Uterus (tissue), 4 donors: ENCODE results near the gene BCL11B. TPM values are rescaled to one million over a fixed set of nuclear protein-coding genes. Genes with fewer than 3 reads are reported as not detected.

Source experiments
- DNase-seq, 2 donors: peaks; one replicate each; pipeline ENCODE4 v3.0.0-alpha.2; 2019 to 2020
- H3K27ac ChIP-seq, 2 donors: fragments of 200-600 bp; sonication (generic); 1 replicate in 1 of 2; 2 replicates in 1 of 2; pipeline ENCODE4 v1.5.1; 2016 to 2018
- H3K27me3 ChIP-seq, 2 donors: fragments of 200-600 bp; sonication (generic); one replicate each; pipeline ENCODE4 v1.5.1; 2018 to 2019; ENCODE audit warnings: control low read depth in 1 of 2
- H3K36me3 ChIP-seq, 2 donors: fragments of 200-600 bp; sonication (generic); one replicate each; pipeline ENCODE4 v1.5.1; 2019; ENCODE audit warnings: control low read depth in 1 of 2
- H3K4me1 ChIP-seq, 2 donors: fragments of 200-600 bp; sonication (generic); one replicate each; pipeline ENCODE4 v1.5.1; 2018 to 2019; ENCODE audit warnings: control low read depth in 1 of 2
- H3K4me3 ChIP-seq, 2 donors: fragments of 200-600 bp; sonication (generic); 1 replicate in 1 of 2; 2 replicates in 1 of 2; pipeline ENCODE4 v1.5.1; 2018 to 2019; ENCODE audit warnings: mild to moderate bottlenecking in 1 of 2
- H3K9me3 ChIP-seq, 2 donors: fragments of 200-600 bp; sonication (generic); one replicate each; pipeline ENCODE4 v1.5.1; 2019; ENCODE audit warnings: control low read depth in 1 of 2
- POLR2A ChIP-seq, 2 donors: fragments of 450-650 bp; IDR thresholded peaks; one replicate each; pipeline ENCODE4 v1.6.1; 2016; ENCODE audit warnings: antibody characterized with exemption in 2 of 2, mild to moderate bottlenecking in 1 of 2, moderate library complexity in 1 of 2
- intact Hi-C: fragments of 100-400 bp; cut with DNase I; formaldehyde crosslinking; loops from one replicate; pipeline ENCODE4 v1.15.1; 2023; ENCODE audit warnings: low total_unique reads
- total RNA-seq, 4 donors: library from RNA; depleted of rRNA in 3 of 4; stranded (reverse); fragments of >200 nt in 3 of 4; gene quantifications; one replicate each; pipeline versions ENCODE4 v1.1.0 to v1.2.4, GENCODE V29; 2014 to 2023
- TF ChIP-seq, protein P1 (sequence below), 4 experiments: fragments of 200-600 bp in 2 of 4; fragments of 450-650 bp in 2 of 4; sonication (generic) in 2 of 4; IDR thresholded peaks; one replicate each; pipeline ENCODE4 v1.5.1; 2016 to 2019; ENCODE audit warnings: antibody characterized with exemption in 4 of 4, mild to moderate bottlenecking in 2 of 4, moderate library complexity in 1 of 4
- donor health status: DM: yes; HTN: yes; CAD: no.

The BCL11B gene
- total RNA-seq, 4 donors from 2014 or later: 0.29 to 0.55 (median 0.46) TPM; not detected in 1

DNA sequence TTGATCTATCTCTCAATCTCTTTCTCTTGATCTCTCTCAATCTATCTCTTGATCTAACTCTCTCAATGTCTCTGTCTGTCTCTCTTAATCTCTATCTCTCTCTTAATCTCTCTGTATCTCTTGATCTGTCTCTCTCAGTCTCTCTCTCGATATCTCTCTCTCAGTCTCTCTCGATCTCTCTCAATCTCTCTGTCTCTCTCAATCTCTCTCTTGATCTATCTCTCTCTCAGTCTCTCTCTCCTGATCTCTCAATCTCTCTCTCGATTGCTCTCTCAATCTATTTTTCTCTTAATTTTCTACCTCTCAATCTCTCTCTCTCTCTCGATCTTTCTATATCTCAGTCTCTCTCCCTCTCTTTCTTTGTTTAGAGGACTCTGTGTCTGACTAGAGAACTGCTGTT is 126.7 kb downstream of the BCL11B start:
- TF ChIP-seq, protein P1, sequence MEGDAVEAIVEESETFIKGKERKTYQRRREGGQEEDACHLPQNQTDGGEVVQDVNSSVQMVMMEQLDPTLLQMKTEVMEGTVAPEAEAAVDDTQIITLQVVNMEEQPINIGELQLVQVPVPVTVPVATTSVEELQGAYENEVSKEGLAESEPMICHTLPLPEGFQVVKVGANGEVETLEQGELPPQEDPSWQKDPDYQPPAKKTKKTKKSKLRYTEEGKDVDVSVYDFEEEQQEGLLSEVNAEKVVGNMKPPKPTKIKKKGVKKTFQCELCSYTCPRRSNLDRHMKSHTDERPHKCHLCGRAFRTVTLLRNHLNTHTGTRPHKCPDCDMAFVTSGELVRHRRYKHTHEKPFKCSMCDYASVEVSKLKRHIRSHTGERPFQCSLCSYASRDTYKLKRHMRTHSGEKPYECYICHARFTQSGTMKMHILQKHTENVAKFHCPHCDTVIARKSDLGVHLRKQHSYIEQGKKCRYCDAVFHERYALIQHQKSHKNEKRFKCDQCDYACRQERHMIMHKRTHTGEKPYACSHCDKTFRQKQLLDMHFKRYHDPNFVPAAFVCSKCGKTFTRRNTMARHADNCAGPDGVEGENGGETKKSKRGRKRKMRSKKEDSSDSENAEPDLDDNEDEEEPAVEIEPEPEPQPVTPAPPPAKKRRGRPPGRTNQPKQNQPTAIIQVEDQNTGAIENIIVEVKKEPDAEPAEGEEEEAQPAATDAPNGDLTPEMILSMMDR (IDR thresholded peaks at IDR 0.05): no peak
- no peak for TF ChIP-seq POLR2A (IDR thresholded peaks at IDR 0.05)
- H3K4me1 ChIP-seq: no peaks in the 10 kb centered on the region
- intact Hi-C loops: no loop called here
- H3K9me3 ChIP-seq: no peaks in the 10 kb centered on the region
- no peak overlapping the region for H3K4me3 ChIP-seq
- H3K36me3 ChIP-seq: no peaks in the 10 kb centered on the region
- no peak for DNase-seq
- no peak overlapping the region for H3K27ac ChIP-seq
- no peaks in the 10 kb centered on the region for H3K27me3 ChIP-seq

DNA sequence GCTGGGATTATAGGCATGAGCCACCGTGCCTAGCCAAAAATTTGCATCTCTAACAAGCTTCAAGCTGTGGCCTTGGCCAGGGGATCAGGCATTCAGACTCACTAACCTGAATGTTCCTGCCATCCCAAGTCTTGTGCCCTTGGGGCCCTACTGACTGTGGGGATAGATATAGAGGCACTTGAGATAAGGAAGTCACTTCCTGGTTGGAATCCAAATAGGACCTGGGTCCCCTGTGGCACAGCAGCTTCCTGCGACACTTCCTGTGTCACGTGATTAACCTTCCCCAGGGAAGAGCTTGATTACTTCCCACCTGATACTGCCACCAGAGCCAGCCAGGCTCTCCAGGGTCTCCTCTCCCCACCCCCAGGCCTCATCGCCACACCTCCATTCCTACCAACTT is 128.2 kb downstream of the BCL11B start:
- intact Hi-C loops: no loop called here

GRCh38 chr14:99143126-99143525 is 128.9 kb downstream of the BCL11B start:
- intact Hi-C loops: no loop called here
- no peaks in the 10 kb centered on the region for H3K9me3 ChIP-seq
- H3K4me1 ChIP-seq: no peaks in the 10 kb centered on the region
- no peaks in the 10 kb centered on the region for H3K27me3 ChIP-seq
- no peak overlapping the region for H3K4me3 ChIP-seq
- no peaks in the 10 kb centered on the region for H3K36me3 ChIP-seq
- no peak for DNase-seq
- no peak overlapping the region for H3K27ac ChIP-seq
- TF ChIP-seq, protein P1 (IDR thresholded peaks at IDR 0.05): no peak
- no peak for TF ChIP-seq POLR2A (IDR thresholded peaks at IDR 0.05)

More for the DNA sequence above, 128.2 kb downstream of the BCL11B start:
- DNase-seq: no peak
- Histone ChIP-seq H3K4me1 (no peaks in the 10 kb centered on the region), H3K27ac (no peak overlapping the region), H3K9me3 (no peaks in the 10 kb centered on the region), H3K27me3 (no peaks in the 10 kb centered on the region), H3K36me3 (no peaks in the 10 kb centered on the region), H3K4me3 (no peak overlapping the region)
- TF ChIP-seq, protein P1 (IDR thresholded peaks at IDR 0.05): no peak
- no peak for TF ChIP-seq POLR2A (IDR thresholded peaks at IDR 0.05)

GRCh38 chr14:99141236-99141635 is 130.8 kb downstream of the BCL11B start:
- no peak for DNase-seq
- H3K4me1 ChIP-seq: no peaks in the 10 kb centered on the region
- intact Hi-C loops: no loop called here
- TF ChIP-seq, protein P1 (IDR thresholded peaks at IDR 0.05): no peak
- TF ChIP-seq POLR2A (IDR thresholded peaks at IDR 0.05): no peak
- no peak overlapping the region for H3K27ac ChIP-seq
- H3K27me3 ChIP-seq: no peaks in the 10 kb centered on the region
- H3K4me3 ChIP-seq: no peak overlapping the region
- no peaks in the 10 kb centered on the region for H3K36me3 ChIP-seq
- no peaks in the 10 kb centered on the region for H3K9me3 ChIP-seq

DNA sequence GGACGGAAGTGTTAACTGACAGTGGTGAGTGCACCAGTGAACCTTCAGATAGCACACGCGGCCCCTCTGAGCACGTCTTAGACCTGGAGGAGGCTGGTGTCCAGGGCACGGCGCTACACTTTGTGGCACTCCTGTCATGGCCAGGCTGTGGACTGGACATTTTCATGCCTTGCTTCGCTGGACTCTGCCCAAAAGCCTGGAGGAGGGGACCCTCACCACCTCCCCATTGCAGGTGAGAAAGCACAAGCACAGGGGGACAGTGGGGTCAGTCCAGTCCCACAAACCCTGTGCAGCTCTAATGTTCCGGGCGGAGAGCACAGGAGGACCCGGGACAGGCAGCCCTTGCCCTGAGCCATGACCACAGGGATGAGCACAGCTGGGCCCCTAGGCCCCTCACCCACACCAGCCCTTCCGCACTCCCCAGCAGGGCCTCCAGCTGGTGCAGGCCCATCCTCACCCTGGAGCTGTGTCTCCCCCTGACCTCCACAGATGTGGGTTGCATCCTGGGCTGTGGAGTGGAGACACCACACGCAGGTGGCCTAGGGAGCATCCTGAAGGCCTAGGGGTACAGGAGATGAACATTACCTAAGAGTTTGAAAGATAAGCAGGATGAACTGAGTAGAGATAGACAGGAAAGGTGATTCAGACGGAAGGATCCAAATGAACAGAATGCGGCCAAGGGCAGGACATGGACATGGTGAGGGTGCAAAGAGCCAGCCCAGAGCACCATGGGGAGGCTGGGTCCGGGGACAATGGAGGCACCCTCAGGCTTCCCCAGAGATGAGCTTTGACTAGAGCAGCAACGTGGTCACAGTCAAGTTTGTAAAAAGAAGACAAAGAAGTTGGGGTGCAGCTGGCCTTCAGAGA is 132.8 kb downstream of the BCL11B start:
- H3K36me3 ChIP-seq: no peaks in the 10 kb centered on the region
- intact Hi-C loops: no loop called here
- no peaks in the 10 kb centered on the region for H3K27me3 ChIP-seq
- H3K4me1 ChIP-seq: no peaks in the 10 kb centered on the region
- DNase-seq: no peak
- H3K27ac ChIP-seq: no peak overlapping the region
- no peak for TF ChIP-seq POLR2A (IDR thresholded peaks at IDR 0.05)
- TF ChIP-seq, protein P1 (IDR thresholded peaks at IDR 0.05): no peak
- no peaks in the 10 kb centered on the region for H3K9me3 ChIP-seq
- no peak overlapping the region for H3K4me3 ChIP-seq
